HG03135 (cell line): ENCODE measurements around the gene CAPZA1.

Experiments
- ATAC-seq: cut with Tn5 transposase; IDR thresholded peaks from one replicate; pipeline ENCODE4 v1.9.1; 2021; ENCODE audit warnings: mild to moderate bottlenecking, moderate library complexity; ENCODE audit not compliant: unreplicated experiment

The CAPZA1 gene

GRCh38 chr1:112675728-112676381 is 56.2 kb downstream of the CAPZA1 start:
- ATAC-seq, result no peak

GRCh38 chr1:112676543-112676942 is 56.9 kb downstream of the CAPZA1 start:
- ATAC-seq, result no peak

GRCh38 chr1:112677501-112677900 is 57.9 kb downstream of the CAPZA1 start:
- no peak for ATAC-seq

GRCh38 chr1:112678605-112679004 is 59.0 kb downstream of the CAPZA1 start:
- ATAC-seq, result no peak

- no peak for ATAC-seq
These were observed 66.3 kb downstream of the CAPZA1 start for GRCh38 chr1:112685913-112686312.

- no peak for ATAC-seq
These were observed 66.8 kb downstream of the CAPZA1 start for GRCh38 chr1:112686417-112686816.

GRCh38 chr1:112686835-112687234 is 67.2 kb downstream of the CAPZA1 start:
- ATAC-seq, result no peak

- no peak for ATAC-seq
These were observed 67.7 kb downstream of the CAPZA1 start for GRCh38 chr1:112687361-112687760.

- ATAC-seq, result no peak
These were observed 68.3 kb downstream of the CAPZA1 start for GRCh38 chr1:112687785-112688496.

- ATAC-seq, result no peak
These were observed 69.2 kb downstream of the CAPZA1 start for GRCh38 chr1:112688781-112689193.

GRCh38 chr1:112689196-112689841 is 69.7 kb downstream of the CAPZA1 start:
- ATAC-seq, result no peak

- no peak for ATAC-seq
These were observed 70.2 kb downstream of the CAPZA1 start for GRCh38 chr1:112689842-112690237.

GRCh38 chr1:112692681-112693080 is 73.0 kb downstream of the CAPZA1 start:
- ATAC-seq, result no peak

- ATAC-seq, result no peak
These were observed 74.2 kb downstream of the CAPZA1 start for GRCh38 chr1:112693821-112694220.

GRCh38 chr1:112694363-112694929 is 74.8 kb downstream of the CAPZA1 start:
- ATAC-seq, result no peak

- no peak for ATAC-seq
These were observed 75.6 kb downstream of the CAPZA1 start for GRCh38 chr1:112695276-112695675.

GRCh38 chr1:112696578-112697314 is 77.1 kb downstream of the CAPZA1 start:
- no peak for ATAC-seq

- ATAC-seq, result no peak
These were observed 78.2 kb downstream of the CAPZA1 start for GRCh38 chr1:112697781-112698201.

GRCh38 chr1:112698366-112699310 is 79.0 kb downstream of the CAPZA1 start:
- ATAC-seq, result no peak
